ENCODE data around the gene CHP1. TPM values are rescaled to one million over a fixed set of nuclear protein-coding genes. Genes with fewer than 3 reads are reported as not detected.

Gene CHP1
- total and polyA plus RNA-seq, 9 of the 15 experiments (the other 6 are each of a cell fraction or from before 2014, with no cell fraction given) = 31.7 to 83.4 (median 67.6) TPM

DNA sequence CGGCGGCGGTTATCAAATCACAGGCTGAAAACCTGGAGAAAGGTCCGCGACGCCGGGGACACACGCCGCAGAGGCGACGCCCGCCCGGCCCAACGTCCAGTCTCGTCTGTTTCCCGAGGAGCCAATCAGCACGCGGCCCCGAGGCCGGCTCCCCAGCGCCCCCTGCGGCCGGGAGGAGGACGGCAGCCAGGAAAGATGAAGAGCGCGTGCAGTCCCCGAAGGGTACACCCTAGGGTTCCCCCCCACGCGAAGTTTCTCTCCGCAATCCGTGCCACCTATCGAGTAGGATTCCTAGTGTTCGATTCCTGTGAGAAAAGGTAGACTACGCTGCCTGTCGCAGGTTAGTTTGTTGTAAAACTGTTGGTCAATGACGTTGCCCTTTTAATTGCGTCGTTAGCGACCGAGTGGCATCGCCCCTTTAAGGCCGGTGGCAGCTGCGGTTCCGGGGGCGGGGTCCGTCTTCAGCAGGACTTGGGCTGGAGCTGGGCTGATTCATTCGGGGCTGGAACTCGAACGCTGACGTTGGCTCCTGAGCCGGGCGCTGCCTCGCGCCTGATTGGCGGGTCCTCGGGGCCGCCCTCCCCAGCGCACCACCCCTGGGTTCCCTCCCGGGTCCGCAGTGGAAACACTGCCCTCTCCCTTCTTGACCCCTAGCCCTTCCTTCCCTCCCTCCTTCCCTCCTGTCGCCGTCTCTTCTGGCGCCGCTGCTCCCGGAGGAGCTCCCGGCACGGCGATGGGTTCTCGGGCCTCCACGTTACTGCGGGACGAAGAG lies at the start of gene CHP1, which contains the start of gene EXD1 (continued):
- TF ChIP-seq, protein P1, sequence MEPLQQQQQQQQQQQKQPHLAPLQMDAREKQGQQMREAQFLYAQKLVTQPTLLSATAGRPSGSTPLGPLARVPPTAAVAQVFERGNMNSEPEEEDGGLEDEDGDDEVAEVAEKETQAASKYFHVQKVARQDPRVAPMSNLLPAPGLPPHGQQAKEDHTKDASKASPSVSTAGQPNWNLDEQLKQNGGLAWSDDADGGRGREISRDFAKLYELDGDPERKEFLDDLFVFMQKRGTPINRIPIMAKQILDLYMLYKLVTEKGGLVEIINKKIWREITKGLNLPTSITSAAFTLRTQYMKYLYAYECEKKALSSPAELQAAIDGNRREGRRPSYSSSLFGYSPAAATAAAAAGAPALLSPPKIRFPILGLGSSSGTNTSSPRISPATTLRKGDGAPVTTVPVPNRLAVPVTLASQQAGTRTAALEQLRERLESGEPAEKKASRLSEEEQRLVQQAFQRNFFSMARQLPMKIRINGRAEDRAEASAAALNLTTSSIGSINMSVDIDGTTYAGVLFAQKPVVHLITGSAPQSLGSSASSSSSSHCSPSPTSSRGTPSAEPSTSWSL (CRISPR knock-in tag; IDR thresholded peaks at IDR 0.05; ENCODE audit: borderline replicate concordance) = no peak
- TF ChIP-seq ZBED1 (IDR thresholded peaks at IDR 0.05) = peak; percentile 46; the same call in 1 of the 2 replicates
- peak in 1 of 3 experiments; percentile 60 for TF ChIP-seq YY1 (IDR thresholded peaks at IDR 0.05; ENCODE audit: borderline replicate concordance in 1 of 3, control insufficient read depth in 1 of 3, extremely low read depth in 1 of 3, insufficient read depth in 3 of 3, insufficient read length in 1 of 3, insufficient replicate concordance in 2 of 3, low read depth in 1 of 3, low read length in 2 of 3)
- TF ChIP-seq C11orf30 (IDR thresholded peaks at IDR 0.05; ENCODE audit: low read depth) = peak; percentile 77
- TF ChIP-seq RUNX1 (IDR thresholded peaks at IDR 0.05; ENCODE audit: low read depth) = no peak
- no peak for TF ChIP-seq SMAD2 (IDR thresholded peaks at IDR 0.05; ENCODE audit: low read depth, low read length)
- TF ChIP-seq BDP1 (IDR thresholded peaks at IDR 0.05; ENCODE audit: insufficient read depth, insufficient read length) = no peak
- TF ChIP-seq POLR2AphosphoS5 (IDR thresholded peaks at IDR 0.05; ENCODE audit: control insufficient read depth, insufficient read depth, low read depth, low read length) = peak; percentile 27; the same call in 1 of the 2 replicates
- no peak for TF ChIP-seq CHCHD3 (CRISPR knock-in tag; IDR thresholded peaks at IDR 0.05)
- TF ChIP-seq NR2C1 (IDR thresholded peaks at IDR 0.05) = 0 out of 2 replicates have a peak, but pooled peaks have one; percentile 57
- TF ChIP-seq NR2C1 (tag; IDR thresholded peaks at IDR 0.05) = peak; percentile 74
- TF ChIP-seq, protein P2, sequence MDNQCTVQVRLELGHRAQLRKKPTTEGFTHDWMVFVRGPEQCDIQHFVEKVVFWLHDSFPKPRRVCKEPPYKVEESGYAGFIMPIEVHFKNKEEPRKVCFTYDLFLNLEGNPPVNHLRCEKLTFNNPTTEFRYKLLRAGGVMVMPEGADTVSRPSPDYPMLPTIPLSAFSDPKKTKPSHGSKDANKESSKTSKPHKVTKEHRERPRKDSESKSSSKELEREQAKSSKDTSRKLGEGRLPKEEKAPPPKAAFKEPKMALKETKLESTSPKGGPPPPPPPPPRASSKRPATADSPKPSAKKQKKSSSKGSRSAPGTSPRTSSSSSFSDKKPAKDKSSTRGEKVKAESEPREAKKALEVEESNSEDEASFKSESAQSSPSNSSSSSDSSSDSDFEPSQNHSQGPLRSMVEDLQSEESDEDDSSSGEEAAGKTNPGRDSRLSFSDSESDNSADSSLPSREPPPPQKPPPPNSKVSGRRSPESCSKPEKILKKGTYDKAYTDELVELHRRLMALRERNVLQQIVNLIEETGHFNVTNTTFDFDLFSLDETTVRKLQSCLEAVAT (IDR thresholded peaks at IDR 0.05) = peak; percentile 73 to 99
- 0 out of 2 replicates have a peak, but pooled peaks have one; percentile 86 for TF ChIP-seq ZNF124 (CRISPR knock-in tag; IDR thresholded peaks at IDR 0.05)
- TF ChIP-seq KLF13 (tag; IDR thresholded peaks at IDR 0.05; ENCODE audit: borderline replicate concordance, low read depth) = peak; percentile 42; the same call in 1 of the 2 replicates
- TF ChIP-seq, protein P3, sequence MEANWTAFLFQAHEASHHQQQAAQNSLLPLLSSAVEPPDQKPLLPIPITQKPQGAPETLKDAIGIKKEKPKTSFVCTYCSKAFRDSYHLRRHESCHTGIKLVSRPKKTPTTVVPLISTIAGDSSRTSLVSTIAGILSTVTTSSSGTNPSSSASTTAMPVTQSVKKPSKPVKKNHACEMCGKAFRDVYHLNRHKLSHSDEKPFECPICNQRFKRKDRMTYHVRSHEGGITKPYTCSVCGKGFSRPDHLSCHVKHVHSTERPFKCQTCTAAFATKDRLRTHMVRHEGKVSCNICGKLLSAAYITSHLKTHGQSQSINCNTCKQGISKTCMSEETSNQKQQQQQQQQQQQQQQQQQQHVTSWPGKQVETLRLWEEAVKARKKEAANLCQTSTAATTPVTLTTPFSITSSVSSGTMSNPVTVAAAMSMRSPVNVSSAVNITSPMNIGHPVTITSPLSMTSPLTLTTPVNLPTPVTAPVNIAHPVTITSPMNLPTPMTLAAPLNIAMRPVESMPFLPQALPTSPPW (CRISPR knock-in tag; IDR thresholded peaks at IDR 0.05) = peak; percentile 90
- peak; percentile 53; the same call in 1 of the 2 replicates for TF ChIP-seq ZBTB1 (CRISPR knock-in tag; IDR thresholded peaks at IDR 0.05; ENCODE audit: borderline replicate concordance, low read depth)
- TF ChIP-seq, protein P4, sequence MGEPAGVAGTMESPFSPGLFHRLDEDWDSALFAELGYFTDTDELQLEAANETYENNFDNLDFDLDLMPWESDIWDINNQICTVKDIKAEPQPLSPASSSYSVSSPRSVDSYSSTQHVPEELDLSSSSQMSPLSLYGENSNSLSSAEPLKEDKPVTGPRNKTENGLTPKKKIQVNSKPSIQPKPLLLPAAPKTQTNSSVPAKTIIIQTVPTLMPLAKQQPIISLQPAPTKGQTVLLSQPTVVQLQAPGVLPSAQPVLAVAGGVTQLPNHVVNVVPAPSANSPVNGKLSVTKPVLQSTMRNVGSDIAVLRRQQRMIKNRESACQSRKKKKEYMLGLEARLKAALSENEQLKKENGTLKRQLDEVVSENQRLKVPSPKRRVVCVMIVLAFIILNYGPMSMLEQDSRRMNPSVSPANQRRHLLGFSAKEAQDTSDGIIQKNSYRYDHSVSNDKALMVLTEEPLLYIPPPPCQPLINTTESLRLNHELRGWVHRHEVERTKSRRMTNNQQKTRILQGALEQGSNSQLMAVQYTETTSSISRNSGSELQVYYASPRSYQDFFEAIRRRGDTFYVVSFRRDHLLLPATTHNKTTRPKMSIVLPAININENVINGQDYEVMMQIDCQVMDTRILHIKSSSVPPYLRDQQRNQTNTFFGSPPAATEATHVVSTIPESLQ (CRISPR knock-in tag; IDR thresholded peaks at IDR 0.05) = peak; percentile 99
- no peak for TF ChIP-seq HSF4 (CRISPR knock-in tag; IDR thresholded peaks at IDR 0.05; ENCODE audit: borderline replicate concordance)
- TF ChIP-seq SUPT5H (IDR thresholded peaks at IDR 0.05) = peak; percentile 83
- no peak for TF ChIP-seq HMG20A (CRISPR knock-in tag; conservative IDR thresholded peaks at IDR 0.05)
- TF ChIP-seq RBM17 (IDR thresholded peaks at IDR 0.05; ENCODE audit: borderline replicate concordance, low read depth, low read length) = no peak

Measured in K562 (cell line).